GM12891 (cell line): ENCODE results near the gene ITPA.

Experiments
- DNase-seq: peaks from one replicate; pipeline ENCODE4 v3.0.0; 2011; ENCODE audit warnings: low spot score; ENCODE audit not compliant: insufficient read length
- FAIRE-seq: peaks from 2 replicates; lab custom pipeline; 2011; peaks lifted over from hg19 to GRCh38; lab: Jason Lieb, UNC
- PAX5 ChIP-seq: IDR thresholded peaks from 2 replicates; pipeline ENCODE4 v1.6.1; 2011; ENCODE audit warnings: low read length, moderate library complexity, mild to moderate bottlenecking; ENCODE audit not compliant: insufficient read depth, severe bottlenecking
- POLR2A ChIP-seq: IDR thresholded peaks from 2 replicates; pipeline ENCODE4 v1.6.1; 2011; ENCODE audit warnings: low read depth, low read length, control low read depth
- POLR2AphosphoS5 ChIP-seq: IDR thresholded peaks from 2 replicates; pipeline ENCODE4 v1.6.1; 2011; ENCODE audit warnings: low read depth, low read length, control low read depth
- POU2F2 ChIP-seq: IDR thresholded peaks from 2 replicates; pipeline ENCODE4 v1.6.1; 2011; ENCODE audit warnings: low read depth, mild to moderate bottlenecking, control low read depth, low read length, moderate library complexity
- SPI1 ChIP-seq: IDR thresholded peaks from 2 replicates; pipeline ENCODE4 v1.6.1; 2011; ENCODE audit warnings: low read depth, low read length, control low read depth
- TAF1 ChIP-seq: IDR thresholded peaks from 2 replicates; pipeline ENCODE4 v1.6.1; 2011; ENCODE audit warnings: low read depth, low read length, control low read depth

ITPA gene

GRCh38 chr20:3227506-3227905, 18.2 kb downstream of the ITPA start:
- TF ChIP-seq POLR2A, result no peak
- TF ChIP-seq POU2F2, result no peak
- TF ChIP-seq TAF1, result no peak
- no peak for TF ChIP-seq SPI1
- no peak for TF ChIP-seq POLR2AphosphoS5
- TF ChIP-seq PAX5, result no peak
- no peak for FAIRE-seq

GRCh38 chr20:3227936-3228749, 18.8 kb downstream of the ITPA start:
- DNase-seq (no peak), FAIRE-seq (no peak)
- TF ChIP-seq TAF1 (no peak), POU2F2 (no peak)

More at GRCh38 chr20:3227506-3227905, 18.2 kb downstream of the ITPA start:
- no peak for DNase-seq

DNA sequence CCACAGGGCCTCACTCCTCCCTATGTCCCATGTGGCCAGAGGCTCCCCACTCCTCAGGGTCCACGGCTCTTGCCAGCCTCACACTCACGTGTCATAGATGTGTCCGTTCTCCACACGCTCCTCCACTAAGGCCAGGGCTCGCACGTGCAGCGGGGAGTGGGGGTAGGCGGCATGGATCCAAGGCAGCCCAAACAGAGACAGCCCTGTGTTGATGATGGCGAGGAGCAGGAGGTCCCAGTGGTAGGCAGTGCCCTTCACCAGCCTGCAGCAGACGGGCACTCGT, 19.4 kb downstream of the ITPA start:
- DNase-seq, result no peak
- FAIRE-seq, result no peak
- TF ChIP-seq TAF1 (no peak), SPI1 (no peak), POLR2AphosphoS5 (no peak), PAX5 (no peak), POLR2A (no peak), POU2F2 (no peak)

DNA sequence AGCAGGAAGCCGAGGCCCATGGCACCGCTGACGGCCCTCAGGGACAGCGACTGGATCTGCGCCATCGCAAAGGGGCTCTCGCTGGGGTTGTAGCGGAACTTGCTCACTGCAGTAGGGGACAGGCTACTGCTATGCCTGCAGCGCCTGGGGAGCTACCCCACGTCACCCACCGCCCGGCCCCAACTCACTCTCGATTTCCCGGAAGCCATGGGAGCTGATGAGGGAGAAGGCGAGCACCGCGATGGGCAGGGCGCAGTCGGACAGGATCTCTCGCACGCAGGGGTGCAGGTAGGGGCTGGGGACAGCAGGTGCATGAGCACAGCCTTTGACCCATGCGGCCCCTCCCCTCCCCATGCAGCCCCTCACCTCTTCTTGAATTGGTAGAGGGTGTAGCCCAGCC, 19.9 kb downstream of the ITPA start:
- FAIRE-seq (no peak), DNase-seq (no peak)
- no peak for TF ChIP-seq POU2F2
- no peak for TF ChIP-seq SPI1
- no peak for TF ChIP-seq POLR2AphosphoS5
- no peak for TF ChIP-seq POLR2A
- TF ChIP-seq PAX5, result no peak
- TF ChIP-seq TAF1, result no peak

GRCh38 chr20:3229798-3230197, 20.5 kb downstream of the ITPA start:
- TF ChIP-seq TAF1 (no peak), POLR2AphosphoS5 (no peak), POU2F2 (no peak), SPI1 (no peak), PAX5 (no peak), POLR2A (no peak)
- DNase-seq (no peak), FAIRE-seq (no peak)

GRCh38 chr20:3231116-3231515, 21.8 kb downstream of the ITPA start:
- DNase-seq, result no peak
- TF ChIP-seq POU2F2, result no peak
- TF ChIP-seq SPI1, result no peak
- no peak for TF ChIP-seq POLR2A
- no peak for FAIRE-seq

DNA sequence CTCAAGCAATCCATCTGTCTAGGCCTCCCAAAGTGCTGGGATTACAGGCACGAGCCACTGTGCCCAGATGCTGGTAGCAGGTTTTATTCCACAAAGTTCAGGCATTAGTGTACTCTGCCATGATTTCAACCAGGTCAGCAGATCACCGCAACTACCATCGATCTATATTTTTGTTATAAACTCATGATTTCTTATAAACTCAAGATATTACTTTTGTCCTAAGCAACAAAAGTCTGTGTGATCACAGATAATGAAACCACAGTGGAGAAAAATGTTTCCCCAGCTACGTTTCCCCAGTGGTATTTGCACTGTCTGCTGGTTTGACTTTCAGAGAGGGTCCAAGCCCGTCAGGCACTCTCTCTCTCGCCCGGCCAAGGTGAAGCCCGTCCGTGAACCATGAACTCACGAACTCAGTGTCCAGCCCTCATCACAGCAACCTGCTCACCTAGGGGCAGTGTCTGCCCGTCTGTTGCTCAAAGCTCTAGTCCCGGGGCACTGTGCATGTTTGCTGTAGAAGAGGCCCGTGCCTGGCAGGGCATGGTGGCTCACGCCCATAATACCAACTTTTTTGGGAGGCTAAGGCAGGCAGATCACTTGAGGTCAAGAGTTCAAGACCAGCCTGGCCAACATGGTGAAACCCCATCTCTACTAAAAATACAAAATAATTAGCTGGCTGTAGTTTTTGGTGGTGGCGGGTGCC, 22.7 kb downstream of the ITPA start:
- DNase-seq, result no peak
- FAIRE-seq, result no peak
- TF ChIP-seq POLR2A, result no peak
- no peak for TF ChIP-seq POLR2AphosphoS5
- no peak for TF ChIP-seq SPI1
- no peak for TF ChIP-seq TAF1
- TF ChIP-seq POU2F2, result no peak
- no peak for TF ChIP-seq PAX5

- DNase-seq (no peak), FAIRE-seq (no peak)
- TF ChIP-seq PAX5 (no peak), TAF1 (no peak), POU2F2 (no peak), SPI1 (no peak), POLR2A (no peak), POLR2AphosphoS5 (no peak)
Measured at GRCh38 chr20:3233131-3233990, 24.1 kb downstream of the ITPA start.

- FAIRE-seq (no peak), DNase-seq (no peak)
- no peak for TF ChIP-seq PAX5
- no peak for TF ChIP-seq POU2F2
- TF ChIP-seq SPI1, result no peak
- no peak for TF ChIP-seq TAF1
- TF ChIP-seq POLR2A, result no peak
- no peak for TF ChIP-seq POLR2AphosphoS5
Measured at GRCh38 chr20:3233991-3234498, 24.7 kb downstream of the ITPA start.

DNA sequence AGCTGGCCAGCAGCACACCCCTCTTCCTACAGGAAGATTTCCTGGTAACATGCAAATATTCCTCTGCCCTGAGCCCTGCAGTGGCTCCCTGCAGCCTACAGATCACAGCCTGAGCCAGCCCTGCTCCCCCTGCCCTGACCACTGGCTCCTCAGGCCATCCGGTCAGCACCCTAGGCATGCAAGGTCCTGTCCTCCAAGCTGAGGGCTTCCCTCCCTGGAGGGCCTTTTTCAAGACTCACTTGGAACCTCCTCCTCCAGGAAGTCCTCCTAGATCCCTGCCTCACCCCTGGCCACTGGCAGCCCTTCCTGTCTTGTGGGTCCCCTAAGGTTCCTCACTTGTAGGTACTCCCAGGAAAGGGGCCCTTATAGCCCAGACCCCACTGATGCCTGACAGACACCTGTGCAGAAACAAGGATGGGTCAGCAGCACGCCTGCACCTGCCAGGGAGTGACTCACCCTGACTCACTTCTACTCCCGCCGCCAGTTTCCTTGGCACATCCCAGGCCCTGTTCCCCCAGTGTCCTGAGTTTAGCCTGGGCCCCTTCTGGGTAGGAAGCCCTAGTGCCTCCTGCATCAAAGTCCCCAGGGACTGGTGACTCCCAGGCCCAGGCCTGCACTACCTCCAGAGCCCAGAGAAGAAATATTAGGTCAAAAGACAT, 26.5 kb downstream of the ITPA start:
- FAIRE-seq (no peak), DNase-seq (no peak)
- TF ChIP-seq POLR2AphosphoS5, result no peak
- no peak for TF ChIP-seq POLR2A
- TF ChIP-seq SPI1, result no peak
- no peak for TF ChIP-seq TAF1
- TF ChIP-seq POU2F2, result no peak
